Esophagus squamous epithelium (tissue), 5 donors: ENCODE data around the gene ARHGAP26. TPM values are rescaled to one million over a fixed set of nuclear protein-coding genes. Genes with fewer than 3 reads are reported as not detected.

Experiments
- DNase-seq: peaks from one replicate; lab custom pipeline; 2025; lab: John Stamatoyannopoulos, UW
- H3K27ac ChIP-seq, 4 donors: fragments of 200-600 bp; sonication (generic); one replicate each; pipeline ENCODE4 v1.5.1; 2016 to 2019; ENCODE audit warnings: mild to moderate bottlenecking in 1 of 4
- H3K27me3 ChIP-seq, 4 donors: fragments of 200-600 bp; sonication (generic); 1 replicate in 3 of 4; 2 replicates in 1 of 4; pipeline versions ENCODE4 v1.5.1 to v1.6.0; 2017 to 2021; ENCODE audit warnings: antibody characterized with exemption in 1 of 4
- H3K36me3 ChIP-seq, 3 donors: fragments of 200-600 bp; sonication (generic); one replicate each; pipeline ENCODE4 v1.5.1; 2016 to 2019
- H3K4me1 ChIP-seq, 3 donors: fragments of 200-600 bp; sonication (generic); one replicate each; pipeline ENCODE4 v1.5.1; 2017 to 2019
- H3K4me3 ChIP-seq, 4 donors: fragments of 200-600 bp; sonication (generic); 1 replicate in 3 of 4; 2 replicates in 1 of 4; pipeline ENCODE4 v1.5.1; 2016 to 2019; ENCODE audit warnings: mild to moderate bottlenecking in 2 of 4, moderate library complexity in 1 of 4
- H3K9me3 ChIP-seq, 3 donors: fragments of 200-600 bp; sonication (generic); one replicate each; pipeline ENCODE4 v1.5.1; 2016 to 2019
- POLR2A ChIP-seq, 4 donors: fragments of 450-650 bp; IDR thresholded peaks; one replicate each; pipeline ENCODE4 v1.6.1; 2017; ENCODE audit warnings: antibody characterized with exemption in 4 of 4, mild to moderate bottlenecking in 4 of 4, moderate library complexity in 3 of 4
- WGBS, 2 donors: methylation state at CpG; one replicate each; pipeline ENCODE4 v1.1.5; 2018; 5-methylcytosine and 5-hydroxymethylcytosine counted together
- intact Hi-C: fragments of 100-400 bp; cut with DNase I; formaldehyde crosslinking; loops from one replicate; pipeline ENCODE4 v1.15.0; 2022
- total RNA-seq, 4 donors: library from RNA; depleted of rRNA; stranded (reverse); fragments of >200 nt; gene quantifications; one replicate each; pipeline ENCODE4 v1.1.0, GENCODE V29; 2016
- TF ChIP-seq, protein P1 (sequence below), 6 experiments: fragments of 450-650 bp in 4 of 6; fragments of 200-600 bp in 2 of 6; sonication (generic) in 2 of 6; IDR thresholded peaks; one replicate each; pipeline ENCODE4 v1.5.1; 2016 to 2019; ENCODE audit warnings: antibody characterized with exemption in 6 of 6, mild to moderate bottlenecking in 4 of 6, moderate library complexity in 4 of 6
- donor health status: DM: yes; HTN: yes; CAD: no.

ARHGAP26 gene
- total RNA-seq, 4 donors from 2014 or later = 4.4 to 18.7 (median 15.4) TPM

- 77 to 85% methylated on average over 2 to 3 of the region's 3 CpGs for WGBS, 2 donors
- Histone ChIP-seq H3K27me3 (no peaks in the 10 kb centered on the region), H3K9me3 (no peaks in the 10 kb centered on the region), H3K27ac (no peak overlapping the region), H3K36me3 (no peaks in the 10 kb centered on the region), H3K4me3 (no peak overlapping the region), H3K4me1 (no peaks in the 10 kb centered on the region)
- no peak for DNase-seq
- intact Hi-C loops = no loop called here
- TF ChIP-seq, protein P1, sequence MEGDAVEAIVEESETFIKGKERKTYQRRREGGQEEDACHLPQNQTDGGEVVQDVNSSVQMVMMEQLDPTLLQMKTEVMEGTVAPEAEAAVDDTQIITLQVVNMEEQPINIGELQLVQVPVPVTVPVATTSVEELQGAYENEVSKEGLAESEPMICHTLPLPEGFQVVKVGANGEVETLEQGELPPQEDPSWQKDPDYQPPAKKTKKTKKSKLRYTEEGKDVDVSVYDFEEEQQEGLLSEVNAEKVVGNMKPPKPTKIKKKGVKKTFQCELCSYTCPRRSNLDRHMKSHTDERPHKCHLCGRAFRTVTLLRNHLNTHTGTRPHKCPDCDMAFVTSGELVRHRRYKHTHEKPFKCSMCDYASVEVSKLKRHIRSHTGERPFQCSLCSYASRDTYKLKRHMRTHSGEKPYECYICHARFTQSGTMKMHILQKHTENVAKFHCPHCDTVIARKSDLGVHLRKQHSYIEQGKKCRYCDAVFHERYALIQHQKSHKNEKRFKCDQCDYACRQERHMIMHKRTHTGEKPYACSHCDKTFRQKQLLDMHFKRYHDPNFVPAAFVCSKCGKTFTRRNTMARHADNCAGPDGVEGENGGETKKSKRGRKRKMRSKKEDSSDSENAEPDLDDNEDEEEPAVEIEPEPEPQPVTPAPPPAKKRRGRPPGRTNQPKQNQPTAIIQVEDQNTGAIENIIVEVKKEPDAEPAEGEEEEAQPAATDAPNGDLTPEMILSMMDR (IDR thresholded peaks at IDR 0.05) = no peak
These were observed 199.7 kb downstream of the ARHGAP26 start for GRCh38 chr5:142969624-142970439.

DNA sequence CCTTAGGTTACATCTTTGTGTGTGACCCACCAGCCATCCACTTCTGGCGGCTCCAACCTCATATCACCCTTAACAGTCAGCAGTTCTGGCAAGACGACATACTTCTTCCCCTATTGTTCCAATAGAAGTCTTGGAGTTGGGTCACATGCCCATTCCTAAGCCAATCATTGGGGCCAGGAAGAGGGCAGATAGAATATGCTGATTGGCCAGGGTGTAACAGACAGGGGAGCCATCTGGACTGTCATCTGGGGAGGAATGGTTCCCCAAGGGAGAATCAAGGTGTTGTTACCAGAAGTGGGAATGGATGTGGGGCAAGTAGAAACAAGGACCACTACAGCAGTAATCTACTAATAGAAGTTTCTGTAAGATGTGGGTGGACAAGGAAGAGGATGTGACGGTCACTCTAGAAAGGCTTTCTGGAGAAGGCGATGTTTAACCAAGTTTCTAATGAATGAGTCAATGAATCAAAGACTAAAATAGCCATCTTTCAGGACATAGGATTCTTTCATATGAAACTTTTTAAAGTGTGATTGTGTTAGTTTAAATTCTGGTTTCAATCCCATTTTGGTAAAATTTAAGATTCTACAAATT, 200.4 kb downstream of the ARHGAP26 start:
- Histone ChIP-seq H3K36me3 (no peaks in the 10 kb centered on the region), H3K27ac (no peak overlapping the region), H3K9me3 (no peaks in the 10 kb centered on the region), H3K4me3 (no peak overlapping the region), H3K4me1 (no peaks in the 10 kb centered on the region), H3K27me3 (no peaks in the 10 kb centered on the region)
- intact Hi-C loops = no loop called here
- no peak for TF ChIP-seq POLR2A (IDR thresholded peaks at IDR 0.05)
- TF ChIP-seq, protein P1 (IDR thresholded peaks at IDR 0.05) = no peak
- no peak for DNase-seq
- WGBS, 2 donors = 74 to 88% methylated on average over 4 of the region's 4 CpGs

DNA sequence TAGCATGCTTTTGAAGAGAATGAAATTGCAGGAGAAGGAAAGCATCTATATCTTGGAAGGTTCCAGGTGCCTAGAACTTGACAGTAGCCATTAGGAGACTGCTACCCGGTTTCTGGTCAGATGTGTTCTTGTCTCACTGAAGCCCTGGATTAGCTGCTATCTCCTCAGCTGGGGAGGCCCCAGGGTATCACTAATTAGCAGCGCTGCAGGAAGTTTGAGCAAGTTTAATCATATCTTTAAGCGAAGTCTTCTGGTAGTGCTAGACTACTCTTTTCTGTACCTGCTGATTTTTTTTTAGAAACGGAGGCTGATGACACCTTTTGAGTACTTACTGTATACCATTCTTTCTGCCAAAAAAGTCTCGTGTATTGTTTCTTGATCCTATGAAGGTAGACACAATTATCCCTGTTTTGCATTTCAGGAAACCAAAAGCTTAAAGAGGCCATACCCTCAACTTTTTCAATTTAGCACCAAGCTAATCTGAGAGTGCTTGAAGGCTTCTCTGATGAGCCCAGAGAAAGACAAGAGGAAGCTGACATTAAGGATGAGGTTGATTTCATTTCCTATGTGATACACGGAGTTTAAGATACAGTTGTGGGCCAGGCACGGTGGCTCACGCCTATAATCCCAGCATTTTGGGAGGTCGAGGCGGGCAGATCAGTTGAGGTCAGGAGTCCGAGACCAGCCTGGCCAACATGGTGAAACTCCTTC, 201.3 kb downstream of the ARHGAP26 start:
- Histone ChIP-seq H3K4me3 (no peak overlapping the region), H3K27me3 (no peaks in the 10 kb centered on the region), H3K9me3 (no peaks in the 10 kb centered on the region), H3K4me1 (no peaks in the 10 kb centered on the region), H3K36me3 (no peaks in the 10 kb centered on the region), H3K27ac (no peak overlapping the region)
- TF ChIP-seq POLR2A (IDR thresholded peaks at IDR 0.05) = no peak
- TF ChIP-seq, protein P1 (IDR thresholded peaks at IDR 0.05) = no peak
- DNase-seq = no peak
- intact Hi-C loops = no loop called here
- WGBS, 2 donors = 74 to 83% methylated on average over 11 of the region's 11 CpGs

DNA sequence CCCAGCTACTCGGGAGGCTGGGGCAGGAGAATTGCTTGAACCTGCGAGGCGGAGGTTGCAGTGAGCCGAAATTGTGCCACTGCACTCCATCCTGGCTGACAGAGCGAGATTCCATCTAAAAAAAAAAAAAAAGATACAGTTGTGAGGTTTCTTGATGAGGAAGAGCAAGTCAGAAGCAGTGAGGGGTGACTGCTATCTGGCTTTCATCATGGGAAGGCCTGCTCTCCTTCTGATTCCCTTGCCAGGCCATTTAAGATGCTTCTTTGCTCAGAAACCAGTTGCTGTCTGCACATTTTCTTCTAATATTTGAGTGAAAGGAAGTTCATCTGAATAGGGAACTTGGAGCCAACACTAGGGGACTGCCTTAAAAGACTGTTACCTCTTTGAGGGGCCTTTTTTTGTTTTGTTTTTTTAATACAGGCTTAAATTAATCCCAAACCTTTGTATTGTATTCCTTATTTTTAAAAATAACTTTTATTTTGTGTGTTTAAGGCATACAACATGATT, 201.9 kb downstream of the ARHGAP26 start:
- no peak overlapping the region for H3K27ac ChIP-seq
- no peak overlapping the region for H3K4me3 ChIP-seq
- WGBS, 2 donors = 90 to 97% methylated on average over 4 to 5 of the region's 5 CpGs
- H3K36me3 ChIP-seq = no peaks in the 10 kb centered on the region
- TF ChIP-seq, protein P1 (IDR thresholded peaks at IDR 0.05) = no peak
- TF ChIP-seq POLR2A (IDR thresholded peaks at IDR 0.05) = no peak
- intact Hi-C loops = no loop called here
- H3K27me3 ChIP-seq = no peaks in the 10 kb centered on the region
- DNase-seq = no peak
- H3K9me3 ChIP-seq = no peaks in the 10 kb centered on the region
- H3K4me1 ChIP-seq = no peaks in the 10 kb centered on the region
